Renal cortex interstitium (tissue), 11 donors: Measurements from ENCODE around the gene PBX4. TPM values are rescaled to one million over a fixed set of nuclear protein-coding genes. Genes with fewer than 3 reads are reported as not detected.

ENCODE experiments used
- DNase-seq, 11 donors: peaks; one replicate each; pipeline ENCODE4 v3.0.0-alpha.2; 2013; ENCODE audit warnings: low read depth in 9 of 11, low spot score in 4 of 11; ENCODE audit errors: extremely low read depth in 1 of 11
- polyA plus RNA-seq, 3 donors: library from polyadenylated mRNA; unstranded; fragments of 120-200 nt; gene quantifications; one replicate each; pipeline ENCODE4 v1.2.1, GENCODE V29; 2013; ENCODE audit not compliant: insufficient read length in 3 of 3

PBX4 gene
- polyA plus RNA-seq, 3 donors, result 2.6 to 9.1 (median 4.0) TPM

GRCh38 chr19:19652482-19653295, 34.2 kb upstream of the PBX4 start:
- no peak for DNase-seq

GRCh38 chr19:19651076-19651475, 32.6 kb upstream of the PBX4 start:
- no peak for DNase-seq

- DNase-seq, result no peak
Observed at GRCh38 chr19:19650331-19650730, 31.8 kb upstream of the PBX4 start.

GRCh38 chr19:19649580-19649995, 31.1 kb upstream of the PBX4 start:
- DNase-seq, result no peak

- no peak for DNase-seq
Observed at GRCh38 chr19:19649155-19649554, 30.7 kb upstream of the PBX4 start.

- no peak for DNase-seq
Observed at GRCh38 chr19:19647037-19647835, 28.7 kb upstream of the PBX4 start.

GRCh38 chr19:19645233-19645870, 26.9 kb upstream of the PBX4 start:
- DNase-seq, result no peak

- DNase-seq, result no peak
Observed at GRCh38 chr19:19644054-19644388, 25.5 kb upstream of the PBX4 start.

GRCh38 chr19:19643158-19644053, 24.9 kb upstream of the PBX4 start, which contains the start of gene GMIP:
Gene GMIP, minus strand, starts transcription at chr19:19643657. Its CDS starts 128 bp downstream, at chr19:19643529.
- DNase-seq, result peak in 3 of 11 donors; percentile 40 to 51 (median 42)

GRCh38 chr19:19642506-19643157, 24.1 kb upstream of the PBX4 start:
- DNase-seq, result no peak

- no peak for DNase-seq
Observed at GRCh38 chr19:19637523-19638251, 19.2 kb upstream of the PBX4 start.

- no peak for DNase-seq
Observed at GRCh38 chr19:19637186-19637522, 18.7 kb upstream of the PBX4 start.

- no peak for DNase-seq
Observed at GRCh38 chr19:19636573-19637185, 18.2 kb upstream of the PBX4 start.

- DNase-seq, result no peak
Observed at GRCh38 chr19:19635313-19635702, 16.8 kb upstream of the PBX4 start.

- no peak for DNase-seq
Observed at GRCh38 chr19:19634516-19635312, 16.2 kb upstream of the PBX4 start.

- DNase-seq, result no peak
Observed at GRCh38 chr19:19633711-19634515, 15.4 kb upstream of the PBX4 start.
